Measurements from ENCODE around the gene NAAA. TPM values are rescaled to one million over a fixed set of nuclear protein-coding genes. Genes with fewer than 3 reads are reported as not detected.
A peak's percentile ranks its signal among the peaks of the same experiment; 100 is the strongest.

The NAAA gene
- total RNA-seq (2011; cell fraction: chromatin; rRNA removed; ENCODE audit: low replicate concordance), result 9.4 and 13.7 TPM in 2 replicates
- 16.6 and 18.8 TPM in 2 replicates for total RNA-seq (2011; cell fraction: nucleolus; rRNA removed)
- 16.1 and 20.8 TPM in 2 replicates for total RNA-seq (2011; cell fraction: nucleoplasm; rRNA removed)
- total RNA-seq (2014; rRNA removed), result 6.8 and 10.3 TPM in 2 replicates
- total RNA-seq (2014; rRNA removed; fragmentation: Illumina TruSeq; extraction: Trizol), result 5.1 and 5.2 TPM in 2 replicates
- total RNA-seq (2015; rRNA removed; fragmentation: Illumina TruSeq; extraction: Trizol), result 6.6 and 6.7 TPM in 2 replicates
- total RNA-seq (2021), result 5.4 and 7.5 TPM in 2 replicates
- polyA plus RNA-seq (2011; rRNA removed), result 6.0 and 7.9 TPM in 2 replicates
- polyA plus RNA-seq (2011; cell fraction: cytosol; rRNA removed), result 5.6 and 13.1 TPM in 2 replicates
- polyA plus RNA-seq (2011; cell fraction: nucleus; rRNA removed), result 5.7 and 6.9 TPM in 2 replicates
- polyA plus RNA-seq (2012), result 5.4 and 7.8 TPM in 2 replicates
- polyA plus RNA-seq (2014; fragmentation: Illumina TruSeq; extraction: Trizol), result 5.9 and 6.4 TPM in 2 replicates
- 1 to 10 TPM; 1.3 to 1.9 TPM for polyA plus RNA-seq (2014; fragmentation: Nextera tagmentation; extraction: Ambion mirVana)
- 7.3 and 9.4 TPM in 2 replicates for polyA plus RNA-seq (2014; rRNA removed)
- 5.9 and 6.8 TPM in 2 replicates for polyA minus RNA-seq (2011; rRNA and poly(A)+ RNA removed)
- 3.4 and 7.4 TPM in 2 replicates for polyA minus RNA-seq (2011; cell fraction: cytosol; rRNA and poly(A)+ RNA removed)
- polyA minus RNA-seq (2011; cell fraction: nucleus; rRNA and poly(A)+ RNA removed), result 4.6 and 6.4 TPM in 2 replicates
- Bru-seq, nascent RNA, result percentile 54 among the genes with signal in this experiment
- percentile 54 among the genes with signal in this experiment for BruChase-seq, experiment 1, labeled RNA remaining after a 2-hour chase
- BruChase-seq, experiment 2, labeled RNA remaining after a 6-hour chase, result percentile 54 among the genes with signal in this experiment
- long read RNA-seq, experiment 1, transcript NAAA-201 (11 exons, 1,900 nt), result major isoform, 8 of 27 reads
- long read RNA-seq, experiment 1, partial matches to known transcripts, result 4 of 27 reads
- long read RNA-seq, experiment 1, other reads (novel, unspliced or antisense), result 12 of 27 reads
- long read RNA-seq, experiment 2, partial matches to known transcripts, result 0 of 4 reads
- long read RNA-seq, experiment 2, other reads (novel, unspliced or antisense), result 3 of 4 reads
- long read RNA-seq, experiment 3, partial matches to known transcripts, result 0 of 8 reads
- long read RNA-seq, experiment 3, other reads (novel, unspliced or antisense), result 5 of 8 reads

DNA sequence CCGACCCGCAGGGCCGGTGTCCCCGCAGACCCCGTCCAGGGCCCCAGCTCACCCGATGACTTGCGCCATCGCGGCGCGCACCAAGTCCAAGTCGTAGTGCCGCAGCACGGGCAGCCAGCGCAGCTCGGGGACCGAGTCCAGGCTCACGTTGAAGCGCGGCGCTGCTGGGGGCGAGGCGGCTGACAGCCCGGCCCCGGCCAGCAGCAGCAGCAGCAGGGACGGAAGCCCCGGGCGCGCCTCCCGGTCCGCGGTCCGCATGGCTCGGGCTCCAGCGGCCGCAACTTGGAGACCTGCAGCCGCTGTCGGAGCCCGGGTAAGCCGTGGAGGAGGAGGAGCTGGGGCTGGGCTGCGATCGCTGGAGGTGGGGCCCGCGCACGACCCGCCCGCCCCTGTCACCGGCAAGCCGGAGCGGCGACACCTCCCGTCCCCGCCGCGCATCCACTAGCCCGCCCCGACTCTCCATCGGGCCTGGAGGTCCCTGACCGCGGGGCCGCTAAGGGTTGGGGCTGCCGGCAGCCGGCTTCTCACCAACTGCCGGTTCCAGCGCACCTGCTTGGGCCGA is at the start of gene NAAA:
NAAA (minus strand) TSS at position 322 of the 562 bp plus-strand sequence; CDS start at position 258, 64 bp downstream.
- Histone ChIP-seq H3K4me1 (replicated peaks in 1 of 2; ENCODE audit: control insufficient read depth in 2 of 2, insufficient read depth in 2 of 2, low read length in 2 of 2) (peaks cover 0 to 24% of the 10 kb centered on the region in 2 experiments; a peak in 2 of 5 replicates), H2AFZ (ENCODE audit: low read depth, low read length) (peak within 1 kb of the TSS; percentile 96), H3K9me1 (ENCODE audit: control insufficient read depth, insufficient read depth, low read length) (no peaks in the 10 kb centered on the region), H4K20me1 (replicated peaks; ENCODE audit: control insufficient read depth, insufficient read depth, low read length) (no peaks in the 10 kb centered on the region), H3K9me3 (replicated peaks; ENCODE audit: control insufficient read depth, insufficient read depth, low read depth, low read length) (no peaks in the 10 kb centered on the region), H3K9ac (ENCODE audit: insufficient read depth in 1 of 2, low read depth in 2 of 2, low read length in 2 of 2) (peak within 1 kb of the TSS; percentile 38 to 90; a peak in 3 of 4 replicates), H3K27ac (ENCODE audit: extremely low read depth, low read depth, low read length) (peak within 1 kb of the TSS; percentile 22; the same call in 1 of the 3 replicates), H3K79me2 (ENCODE audit: control insufficient read depth, insufficient read depth, low read length) (no peaks in the 10 kb centered on the region), H3K36me3 (ENCODE audit: control insufficient read depth, insufficient read depth, low read length) (peaks cover 4% of the 10 kb centered on the region; the same call in 2 of the 3 replicates), H3K4me3 (peak within 1 kb of the TSS; percentile 59), H3K4me2 (ENCODE audit: insufficient read depth, low read length) (peak within 1 kb of the TSS; percentile 87), H3K27me3 (ENCODE audit: control insufficient read depth in 2 of 2, insufficient read depth in 2 of 2, low read length in 2 of 2) (no peaks in the 10 kb centered on the region)
- ChIA-PET CTCF (ENCODE audit: low intra/inter-chr PET ratio) (interaction anchor here (0.7 kb wide), 1 partner anchor 51 kb away, joined by 4 read pairs; no protein-coding TSS in a partner anchor), POLR2A (interaction anchor here (1.1 kb wide), 1 partner anchor 23 kb away, joined by 3 read pairs; no protein-coding TSS in a partner anchor)
- DNase-seq (ENCODE audit: extremely low read depth in 1 of 4, low spot score in 3 of 4) (peak; percentile 71 to 78 (median 77)), ATAC-seq (peak; percentile 92), FAIRE-seq (no peak)
- intact Hi-C loops (cut with micrococcal nuclease) (no loop called here), in situ Hi-C loops (cut with MboI) (no loop called here)
- BruUV-seq (replicated peaks), result no TSS peak
- under 1% methylated on average over 23 of the region's 66 CpGs for WGBS (ENCODE audit: insufficient coverage, low coverage, missing lambda C conversion rate)
- TF ChIP-seq RBFOX2 (IDR thresholded peaks at IDR 0.05; ENCODE audit: low read depth, low read length) (0 out of 2 replicates have a peak, but pooled peaks have one; percentile 42), L3MBTL2 (IDR thresholded peaks at IDR 0.05) (peak; percentile 49; the same call in 1 of the 2 replicates), BRCA1 (IDR thresholded peaks at IDR 0.05) (no peak), BRCA1 (CRISPR knock-in tag; IDR thresholded peaks at IDR 0.05) (no peak), ZNF780A (CRISPR knock-in tag; IDR thresholded peaks at IDR 0.05) (no peak), CTBP1 (IDR thresholded peaks at IDR 0.05; ENCODE audit: borderline replicate concordance) (peak; percentile 64; the same call in 1 of the 2 replicates), BRF1 (IDR thresholded peaks at IDR 0.05; ENCODE audit: borderline replicate concordance, extremely low read depth, insufficient read length) (no peak)
- TF ChIP-seq, protein P1, sequence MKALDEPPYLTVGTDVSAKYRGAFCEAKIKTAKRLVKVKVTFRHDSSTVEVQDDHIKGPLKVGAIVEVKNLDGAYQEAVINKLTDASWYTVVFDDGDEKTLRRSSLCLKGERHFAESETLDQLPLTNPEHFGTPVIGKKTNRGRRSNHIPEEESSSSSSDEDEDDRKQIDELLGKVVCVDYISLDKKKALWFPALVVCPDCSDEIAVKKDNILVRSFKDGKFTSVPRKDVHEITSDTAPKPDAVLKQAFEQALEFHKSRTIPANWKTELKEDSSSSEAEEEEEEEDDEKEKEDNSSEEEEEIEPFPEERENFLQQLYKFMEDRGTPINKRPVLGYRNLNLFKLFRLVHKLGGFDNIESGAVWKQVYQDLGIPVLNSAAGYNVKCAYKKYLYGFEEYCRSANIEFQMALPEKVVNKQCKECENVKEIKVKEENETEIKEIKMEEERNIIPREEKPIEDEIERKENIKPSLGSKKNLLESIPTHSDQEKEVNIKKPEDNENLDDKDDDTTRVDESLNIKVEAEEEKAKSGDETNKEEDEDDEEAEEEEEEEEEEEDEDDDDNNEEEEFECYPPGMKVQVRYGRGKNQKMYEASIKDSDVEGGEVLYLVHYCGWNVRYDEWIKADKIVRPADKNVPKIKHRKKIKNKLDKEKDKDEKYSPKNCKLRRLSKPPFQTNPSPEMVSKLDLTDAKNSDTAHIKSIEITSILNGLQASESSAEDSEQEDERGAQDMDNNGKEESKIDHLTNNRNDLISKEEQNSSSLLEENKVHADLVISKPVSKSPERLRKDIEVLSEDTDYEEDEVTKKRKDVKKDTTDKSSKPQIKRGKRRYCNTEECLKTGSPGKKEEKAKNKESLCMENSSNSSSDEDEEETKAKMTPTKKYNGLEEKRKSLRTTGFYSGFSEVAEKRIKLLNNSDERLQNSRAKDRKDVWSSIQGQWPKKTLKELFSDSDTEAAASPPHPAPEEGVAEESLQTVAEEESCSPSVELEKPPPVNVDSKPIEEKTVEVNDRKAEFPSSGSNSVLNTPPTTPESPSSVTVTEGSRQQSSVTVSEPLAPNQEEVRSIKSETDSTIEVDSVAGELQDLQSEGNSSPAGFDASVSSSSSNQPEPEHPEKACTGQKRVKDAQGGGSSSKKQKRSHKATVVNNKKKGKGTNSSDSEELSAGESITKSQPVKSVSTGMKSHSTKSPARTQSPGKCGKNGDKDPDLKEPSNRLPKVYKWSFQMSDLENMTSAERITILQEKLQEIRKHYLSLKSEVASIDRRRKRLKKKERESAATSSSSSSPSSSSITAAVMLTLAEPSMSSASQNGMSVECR (CRISPR knock-in tag; IDR thresholded peaks at IDR 0.05), result peak; percentile 46; the same call in 1 of the 2 replicates
- TF ChIP-seq, protein P2, sequence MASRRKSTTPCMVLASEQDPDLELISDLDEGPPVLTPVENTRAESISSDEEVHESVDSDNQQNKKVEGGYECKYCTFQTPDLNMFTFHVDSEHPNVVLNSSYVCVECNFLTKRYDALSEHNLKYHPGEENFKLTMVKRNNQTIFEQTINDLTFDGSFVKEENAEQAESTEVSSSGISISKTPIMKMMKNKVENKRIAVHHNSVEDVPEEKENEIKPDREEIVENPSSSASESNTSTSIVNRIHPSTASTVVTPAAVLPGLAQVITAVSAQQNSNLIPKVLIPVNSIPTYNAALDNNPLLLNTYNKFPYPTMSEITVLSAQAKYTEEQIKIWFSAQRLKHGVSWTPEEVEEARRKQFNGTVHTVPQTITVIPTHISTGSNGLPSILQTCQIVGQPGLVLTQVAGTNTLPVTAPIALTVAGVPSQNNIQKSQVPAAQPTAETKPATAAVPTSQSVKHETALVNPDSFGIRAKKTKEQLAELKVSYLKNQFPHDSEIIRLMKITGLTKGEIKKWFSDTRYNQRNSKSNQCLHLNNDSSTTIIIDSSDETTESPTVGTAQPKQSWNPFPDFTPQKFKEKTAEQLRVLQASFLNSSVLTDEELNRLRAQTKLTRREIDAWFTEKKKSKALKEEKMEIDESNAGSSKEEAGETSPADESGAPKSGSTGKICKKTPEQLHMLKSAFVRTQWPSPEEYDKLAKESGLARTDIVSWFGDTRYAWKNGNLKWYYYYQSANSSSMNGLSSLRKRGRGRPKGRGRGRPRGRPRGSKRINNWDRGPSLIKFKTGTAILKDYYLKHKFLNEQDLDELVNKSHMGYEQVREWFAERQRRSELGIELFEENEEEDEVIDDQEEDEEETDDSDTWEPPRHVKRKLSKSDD (conservative IDR thresholded peaks at IDR 0.05; ENCODE audit: low read length), result no peak

Data from K562 (cell line).